Measurements from ENCODE around the gene NEK4.

- TF ChIP-seq, protein P1, sequence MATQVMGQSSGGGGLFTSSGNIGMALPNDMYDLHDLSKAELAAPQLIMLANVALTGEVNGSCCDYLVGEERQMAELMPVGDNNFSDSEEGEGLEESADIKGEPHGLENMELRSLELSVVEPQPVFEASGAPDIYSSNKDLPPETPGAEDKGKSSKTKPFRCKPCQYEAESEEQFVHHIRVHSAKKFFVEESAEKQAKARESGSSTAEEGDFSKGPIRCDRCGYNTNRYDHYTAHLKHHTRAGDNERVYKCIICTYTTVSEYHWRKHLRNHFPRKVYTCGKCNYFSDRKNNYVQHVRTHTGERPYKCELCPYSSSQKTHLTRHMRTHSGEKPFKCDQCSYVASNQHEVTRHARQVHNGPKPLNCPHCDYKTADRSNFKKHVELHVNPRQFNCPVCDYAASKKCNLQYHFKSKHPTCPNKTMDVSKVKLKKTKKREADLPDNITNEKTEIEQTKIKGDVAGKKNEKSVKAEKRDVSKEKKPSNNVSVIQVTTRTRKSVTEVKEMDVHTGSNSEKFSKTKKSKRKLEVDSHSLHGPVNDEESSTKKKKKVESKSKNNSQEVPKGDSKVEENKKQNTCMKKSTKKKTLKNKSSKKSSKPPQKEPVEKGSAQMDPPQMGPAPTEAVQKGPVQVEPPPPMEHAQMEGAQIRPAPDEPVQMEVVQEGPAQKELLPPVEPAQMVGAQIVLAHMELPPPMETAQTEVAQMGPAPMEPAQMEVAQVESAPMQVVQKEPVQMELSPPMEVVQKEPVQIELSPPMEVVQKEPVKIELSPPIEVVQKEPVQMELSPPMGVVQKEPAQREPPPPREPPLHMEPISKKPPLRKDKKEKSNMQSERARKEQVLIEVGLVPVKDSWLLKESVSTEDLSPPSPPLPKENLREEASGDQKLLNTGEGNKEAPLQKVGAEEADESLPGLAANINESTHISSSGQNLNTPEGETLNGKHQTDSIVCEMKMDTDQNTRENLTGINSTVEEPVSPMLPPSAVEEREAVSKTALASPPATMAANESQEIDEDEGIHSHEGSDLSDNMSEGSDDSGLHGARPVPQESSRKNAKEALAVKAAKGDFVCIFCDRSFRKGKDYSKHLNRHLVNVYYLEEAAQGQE (IDR thresholded peaks at IDR 0.05; ENCODE audit: insufficient read depth in 1 of 2, low read depth in 2 of 2, low read length in 2 of 2) = no peak
- TF ChIP-seq POLR2AphosphoS5 (IDR thresholded peaks at IDR 0.05; ENCODE audit: low read depth, low read length) (no peak), FOXP2 (optimal IDR thresholded peaks at IDR 0.05; ENCODE audit: borderline replicate concordance, extremely low read depth, extremely low read length, insufficient read depth) (no peak), SIN3A (IDR thresholded peaks at IDR 0.05; ENCODE audit: borderline replicate concordance, insufficient read depth, low read length) (no peak), TAF1 (IDR thresholded peaks at IDR 0.05; ENCODE audit: borderline replicate concordance, insufficient read depth, low read length) (no peak)
Observed at GRCh38 chr3:52783211-52783555, 12.4 kb upstream of the NEK4 start.

Measured in PFSK-1 (cell line).